Measurements from ENCODE around the gene ELL.
"Not testable (repeated sequence)": the region's sequence is repeated elsewhere in the genome, so short reads cannot be mapped to it uniquely, and the experiment has no call there.

The ELL gene

DNA sequence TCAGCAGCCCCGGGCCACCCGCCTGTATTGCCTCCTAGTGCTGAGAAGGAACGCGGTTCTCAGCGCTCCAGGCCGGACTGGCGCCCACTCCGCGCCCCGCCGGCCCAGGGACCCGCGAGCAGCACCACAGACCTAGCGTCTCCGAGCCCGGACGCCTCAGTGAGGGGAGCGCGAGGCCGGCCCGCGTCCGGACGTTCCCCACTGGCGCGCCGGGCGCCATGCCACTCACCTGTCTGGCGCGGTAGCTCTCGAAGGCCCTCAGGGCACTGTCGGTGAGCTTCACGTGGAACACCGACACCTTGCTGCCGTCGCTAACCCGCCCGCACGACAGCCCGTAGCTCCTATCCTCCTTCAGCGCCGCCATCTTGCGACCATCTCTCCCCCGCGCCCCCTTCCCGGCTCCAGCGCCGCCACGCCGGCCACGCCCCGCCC lies at the start of gene ELL:
ELL (minus strand) TSS at position 379 of the 432 bp plus-strand sequence; CDS start at position 364, 15 bp downstream.
- DNase-seq (ENCODE audit: low read depth in 3 of 3), result no peak

GRCh38 chr19:18568367-18568766 lies 46.5 kb upstream of the ELL start:
- no peak for DNase-seq (ENCODE audit: low read depth in 3 of 3)

DNA sequence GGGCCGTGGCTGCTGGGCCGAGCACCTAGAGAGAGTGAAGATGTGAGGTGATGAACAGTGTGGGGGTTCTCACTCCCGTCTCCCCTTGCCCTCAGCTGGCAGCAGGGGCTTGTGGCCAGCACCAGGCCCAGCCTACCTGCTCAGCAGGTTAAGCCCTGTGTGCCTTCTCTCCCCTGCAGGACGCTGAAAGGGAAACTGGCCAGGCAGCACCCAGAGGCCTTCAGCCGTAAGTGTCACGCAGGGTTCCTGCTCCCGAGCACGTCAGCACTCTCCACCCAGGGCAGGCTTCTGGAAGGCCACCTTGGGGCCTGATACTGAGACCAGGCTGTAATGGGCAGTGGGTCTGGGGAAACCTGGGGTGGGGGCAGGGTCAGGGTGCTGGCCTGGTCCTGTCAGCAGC lies 45.1 kb upstream of the ELL start:
- DNase-seq (ENCODE audit: low read depth in 3 of 3), result no peak

- no peak for DNase-seq (ENCODE audit: low read depth in 3 of 3)
Measured at GRCh38 chr19:18562086-18562485, 40.2 kb upstream of the ELL start.

- no peak for DNase-seq (ENCODE audit: low read depth in 3 of 3)
Measured at GRCh38 chr19:18559685-18560084, 37.8 kb upstream of the ELL start.

DNA sequence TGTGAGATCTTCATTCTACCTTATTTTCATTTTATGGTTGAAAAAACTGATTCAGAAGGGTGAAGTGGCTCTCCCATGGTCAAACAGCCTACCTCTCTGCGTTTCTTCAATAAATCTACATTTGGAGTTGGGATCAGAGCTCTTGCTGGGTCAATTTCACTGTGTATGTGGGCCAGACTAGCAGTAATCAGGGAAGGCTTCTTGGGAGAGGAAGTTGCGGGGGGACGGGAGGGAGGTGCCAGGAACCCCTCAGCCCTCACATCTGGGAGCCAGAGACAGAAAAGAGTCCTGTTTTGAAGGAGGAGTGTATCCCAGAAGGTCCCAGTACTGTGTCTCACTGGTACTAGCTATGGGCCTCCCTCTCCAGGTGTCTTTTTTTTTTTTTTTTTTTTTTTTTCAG lies 36.7 kb upstream of the ELL start:
- no peak for DNase-seq (ENCODE audit: low read depth in 3 of 3)

DNA sequence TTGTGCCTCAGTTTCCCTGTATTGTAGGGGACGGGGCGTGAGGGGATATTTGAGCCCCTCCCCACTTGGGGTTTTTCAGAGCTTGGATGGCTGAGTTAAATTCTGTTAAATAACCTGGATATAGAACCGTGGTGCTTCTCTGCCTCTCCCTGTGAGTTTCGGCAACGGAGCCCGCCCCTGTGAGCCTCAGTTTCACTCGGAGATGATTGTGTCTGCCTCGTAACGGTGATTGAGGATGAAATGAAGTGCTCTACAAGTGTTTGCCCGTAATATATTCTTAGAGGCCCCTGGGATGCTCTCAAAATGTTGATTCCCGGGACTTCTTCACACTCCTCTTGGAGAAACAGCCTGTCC lies 36.3 kb upstream of the ELL start:
- DNase-seq (ENCODE audit: low read depth in 3 of 3), result no peak

GRCh38 chr19:18557411-18558201 lies 35.7 kb upstream of the ELL start, which contains the start of gene KXD1:
TSS of gene KXD1 (plus strand) at chr19:18557870. CDS start at chr19:18562057, 4,187 bp downstream.
- peak; percentile 88 to 97 (median 95) for DNase-seq (ENCODE audit: low read depth in 3 of 3)

- no peak for DNase-seq (ENCODE audit: low read depth in 3 of 3)
Measured at GRCh38 chr19:18551631-18552030, 29.8 kb upstream of the ELL start.

GRCh38 chr19:18543814-18544475 lies 22.1 kb upstream of the ELL start:
- DNase-seq (ENCODE audit: low read depth in 3 of 3), result peak; percentile 28 to 54 (median 34)

DNA sequence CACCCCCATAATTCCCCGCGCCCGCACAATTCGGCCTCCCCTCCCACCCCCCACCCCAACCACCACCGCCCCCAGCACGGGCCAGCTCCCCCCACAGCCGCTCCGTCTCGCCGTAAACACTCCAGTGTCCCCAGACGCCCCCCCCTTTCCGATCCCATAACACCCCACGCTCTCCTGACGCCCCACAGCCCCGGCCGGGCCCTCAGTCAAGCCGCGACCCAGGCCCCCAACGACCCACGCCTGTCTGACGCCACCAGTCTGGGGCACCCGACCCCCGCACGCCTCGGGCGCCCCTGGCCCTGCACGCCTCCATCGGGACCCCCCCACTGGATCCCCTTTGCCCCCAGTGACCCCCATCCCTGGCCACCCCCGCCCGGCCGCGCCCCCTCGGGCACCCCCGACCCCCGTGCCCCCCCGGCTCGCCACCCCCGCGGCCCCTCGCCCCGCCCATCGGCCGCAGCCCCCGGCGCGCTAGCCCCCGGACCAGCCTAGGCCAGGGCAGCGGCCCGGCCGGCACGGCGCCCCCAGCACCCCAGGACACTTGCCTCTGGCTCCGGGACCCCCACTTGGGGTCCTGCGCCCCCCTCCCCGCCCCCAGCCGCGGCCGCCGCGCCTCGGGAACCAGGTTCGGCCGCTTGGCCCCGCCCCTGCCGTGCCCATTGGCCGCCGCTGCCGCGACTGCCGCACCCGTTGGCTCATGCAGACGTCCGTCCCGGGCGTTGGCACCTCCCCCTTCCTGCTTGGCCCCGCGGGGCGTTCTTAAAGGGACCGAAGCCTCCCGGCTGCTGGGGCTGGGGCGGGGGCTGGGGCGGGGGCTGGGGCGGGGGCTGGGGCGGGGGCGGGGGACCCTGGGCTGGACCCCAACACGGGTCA lies 21.3 kb upstream of the ELL start, which contains the start of gene FKBP8:
FKBP8 (minus strand) TSS at position 633 of the 873 bp plus-strand sequence. CDS start 1,603 bp downstream, outside the sequence.
- DNase-seq (ENCODE audit: low read depth in 3 of 3), result peak; percentile 89 to 96 (median 92)

- DNase-seq (ENCODE audit: low read depth in 3 of 3), result no peak
Measured at GRCh38 chr19:18541992-18542940, 20.4 kb upstream of the ELL start.

- no peak for DNase-seq (ENCODE audit: low read depth in 3 of 3)
Measured at GRCh38 chr19:18541258-18541991, 19.6 kb upstream of the ELL start.

DNA sequence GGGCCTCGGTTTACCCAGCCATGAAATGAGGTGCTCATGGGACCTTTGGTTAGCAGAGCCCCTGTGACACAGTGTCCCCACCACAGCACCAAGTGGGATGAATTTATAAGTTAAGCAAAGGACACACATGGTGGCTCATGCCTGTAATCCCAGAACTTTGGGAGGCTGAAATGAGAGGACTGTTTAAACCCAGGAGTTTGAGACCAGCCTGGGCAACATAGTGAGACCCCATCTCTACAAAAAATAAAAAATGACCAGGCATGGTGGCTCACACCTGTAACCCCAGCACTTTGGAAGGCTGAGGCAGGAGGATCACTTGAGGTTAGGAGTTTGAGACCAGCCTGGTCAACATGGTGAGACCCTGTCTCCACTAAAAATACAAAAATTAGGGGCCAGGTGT lies 18.3 kb upstream of the ELL start:
- not testable (repeated sequence) for DNase-seq (ENCODE audit: low read depth in 3 of 3)

- DNase-seq (ENCODE audit: low read depth in 3 of 3), result no peak
Measured at GRCh38 chr19:18539372-18539771, 17.5 kb upstream of the ELL start.

- no peak for DNase-seq (ENCODE audit: low read depth in 3 of 3)
Measured at GRCh38 chr19:18538115-18538514, 16.2 kb upstream of the ELL start.

GRCh38 chr19:18537431-18537830 lies 15.6 kb upstream of the ELL start:
- no peak for DNase-seq (ENCODE audit: low read depth in 3 of 3)

GRCh38 chr19:18536475-18536874 lies 14.6 kb upstream of the ELL start:
- no peak for DNase-seq (ENCODE audit: low read depth in 3 of 3)

DNA sequence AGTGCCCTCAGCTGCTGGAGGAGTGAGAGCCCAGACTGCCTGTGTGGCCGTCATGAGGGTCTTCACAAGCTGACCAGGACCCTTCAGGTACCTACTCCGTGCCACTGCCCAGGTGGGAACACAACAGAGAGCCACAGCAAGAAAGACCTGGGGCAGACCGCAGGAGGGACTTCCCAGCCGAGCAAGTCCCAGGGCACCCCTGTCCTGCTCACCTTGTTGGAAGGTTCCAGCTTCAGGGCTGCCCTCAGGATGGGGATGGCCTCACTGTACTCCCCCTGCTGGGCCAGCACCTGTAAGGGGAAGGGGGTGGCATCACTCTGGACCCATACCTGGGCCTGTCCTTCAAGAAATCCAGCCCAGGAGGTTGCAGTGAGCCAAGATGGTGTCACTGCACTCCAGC lies 11.2 kb upstream of the ELL start:
- no peak for DNase-seq (ENCODE audit: low read depth in 3 of 3)
